GM21447 (cell line): ENCODE measurements around the gene MDGA2.
"Not testable (repeated sequence)": the region's sequence is repeated elsewhere in the genome, so short reads cannot be mapped to it uniquely, and the experiment has no call there.

ENCODE experiments used
- ATAC-seq: cut with Tn5 transposase; IDR thresholded peaks from one replicate; pipeline ENCODE4 v1.9.1; 2021; ENCODE audit not compliant: unreplicated experiment

Gene MDGA2

DNA sequence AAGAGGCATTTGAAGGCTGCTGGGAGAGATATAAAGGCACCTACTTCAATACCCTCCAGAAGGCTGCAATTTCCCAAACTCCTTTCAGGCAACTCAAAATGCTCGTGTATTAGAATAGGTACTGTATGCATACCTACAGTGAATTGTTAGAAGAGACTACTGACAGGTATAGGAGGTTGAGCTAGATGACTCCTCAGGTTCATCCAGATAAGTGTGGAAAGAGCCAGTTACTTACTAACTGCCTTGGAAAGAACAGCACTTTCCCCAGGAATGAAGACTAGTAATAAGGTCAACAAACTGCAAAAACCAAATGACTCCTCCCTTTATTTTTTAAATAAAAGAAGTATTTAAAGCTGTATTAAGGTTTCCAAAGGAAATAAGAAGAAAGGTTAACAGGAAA, 429.0 kb downstream of the MDGA2 start:
- no peak for ATAC-seq

DNA sequence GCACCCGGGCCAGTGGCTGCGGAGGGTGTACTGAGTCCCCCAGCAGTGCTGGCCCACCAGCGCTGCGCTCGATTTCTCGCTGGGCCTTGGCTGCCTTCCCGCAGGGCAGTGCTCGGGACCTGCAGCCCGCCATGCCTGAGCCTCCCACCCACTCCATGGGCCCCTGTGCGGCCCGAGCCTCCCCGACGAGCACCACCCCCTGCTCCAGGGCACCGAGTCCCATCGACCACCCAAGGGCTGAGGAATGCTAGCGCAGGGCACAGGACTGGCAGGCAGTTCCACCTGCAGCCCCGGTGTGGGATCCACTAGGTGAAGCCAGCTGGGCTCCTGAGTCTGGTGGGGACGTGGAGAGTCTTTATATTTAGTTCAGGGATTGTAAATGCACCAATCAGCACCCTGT, 432.8 kb downstream of the MDGA2 start:
- not testable (repeated sequence) for ATAC-seq

GRCh38 chr14:47240748-47241437, 434.5 kb downstream of the MDGA2 start:
- no peak for ATAC-seq

- ATAC-seq: no peak
Measured at GRCh38 chr14:47235619-47236018, 439.8 kb downstream of the MDGA2 start.

GRCh38 chr14:47226877-47227520, 448.4 kb downstream of the MDGA2 start:
- no peak for ATAC-seq

DNA sequence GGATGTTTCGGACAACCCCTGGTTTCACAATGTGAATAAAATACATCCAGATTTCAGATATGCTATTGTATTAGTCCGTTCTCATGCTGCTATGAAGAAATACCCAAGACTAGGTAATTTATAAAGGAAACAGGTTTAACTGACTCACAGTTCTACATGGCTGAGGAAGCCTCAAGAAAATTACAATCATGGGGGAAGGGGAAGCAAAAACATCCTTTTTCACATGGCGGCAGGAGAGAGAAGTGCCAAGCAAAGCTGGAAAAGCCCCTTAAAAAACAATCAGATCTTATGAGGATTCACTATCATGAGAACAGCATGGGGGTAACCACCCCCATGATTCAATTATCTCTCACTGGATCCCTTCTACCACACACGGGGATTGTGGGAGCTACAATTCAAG, 451.7 kb downstream of the MDGA2 start:
- no peak for ATAC-seq

DNA sequence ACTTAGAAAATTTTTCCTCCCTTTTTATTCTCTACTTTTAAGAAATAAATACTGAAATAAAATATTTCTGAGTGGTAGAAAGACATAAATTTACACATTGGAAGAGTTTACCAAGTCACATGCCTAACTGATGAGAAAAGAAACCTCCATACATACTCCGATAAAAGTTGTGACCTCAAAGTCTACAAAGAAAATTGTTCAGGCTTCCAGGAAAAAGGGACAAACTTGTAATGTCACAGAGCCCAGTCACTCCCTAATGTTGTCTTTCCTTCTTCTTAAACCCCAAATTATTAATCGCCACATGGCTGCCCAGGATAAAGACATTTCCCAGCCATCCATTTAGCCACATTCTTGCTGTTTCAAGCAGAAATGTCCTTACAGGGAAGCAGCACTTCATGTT, 455.3 kb downstream of the MDGA2 start:
- ATAC-seq: no peak

DNA sequence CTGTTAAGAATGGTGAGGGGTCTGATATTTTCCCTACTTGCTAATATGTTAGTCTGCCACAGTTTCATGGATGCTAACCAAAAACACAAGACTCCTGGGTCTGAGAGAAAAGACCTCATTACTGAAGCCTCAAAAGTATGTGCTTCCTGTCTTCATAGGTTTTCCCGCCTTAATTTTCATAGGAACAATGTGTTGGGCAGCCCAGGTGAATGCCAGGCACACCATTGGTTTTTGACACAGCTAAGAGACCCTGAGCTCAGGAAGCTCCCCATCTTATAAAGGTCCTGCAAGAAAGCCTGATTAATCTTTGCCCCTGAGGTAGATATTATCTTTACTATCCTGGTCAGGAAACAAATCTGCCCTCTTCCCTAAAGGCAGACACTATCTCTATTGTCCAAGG, 464.1 kb downstream of the MDGA2 start:
- no peak for ATAC-seq

DNA sequence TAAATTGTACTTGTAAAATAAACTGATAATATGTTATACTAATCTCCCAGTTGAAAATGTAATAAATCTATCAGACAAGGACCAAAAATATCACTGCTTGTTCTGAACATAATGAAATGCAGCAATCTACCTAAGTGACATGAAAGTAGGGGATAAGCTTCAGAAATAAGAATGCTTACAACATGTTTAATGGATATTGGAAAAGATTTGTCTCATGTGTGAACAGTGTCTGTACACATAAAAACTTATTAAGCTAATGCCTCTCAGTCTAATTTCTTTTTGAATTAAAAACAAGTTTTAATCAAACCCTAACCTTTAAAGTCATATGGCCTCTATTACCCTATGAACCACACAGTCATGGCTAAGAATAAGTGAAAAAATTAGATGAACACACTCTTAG, 465.3 kb downstream of the MDGA2 start:
- ATAC-seq: no peak

DNA sequence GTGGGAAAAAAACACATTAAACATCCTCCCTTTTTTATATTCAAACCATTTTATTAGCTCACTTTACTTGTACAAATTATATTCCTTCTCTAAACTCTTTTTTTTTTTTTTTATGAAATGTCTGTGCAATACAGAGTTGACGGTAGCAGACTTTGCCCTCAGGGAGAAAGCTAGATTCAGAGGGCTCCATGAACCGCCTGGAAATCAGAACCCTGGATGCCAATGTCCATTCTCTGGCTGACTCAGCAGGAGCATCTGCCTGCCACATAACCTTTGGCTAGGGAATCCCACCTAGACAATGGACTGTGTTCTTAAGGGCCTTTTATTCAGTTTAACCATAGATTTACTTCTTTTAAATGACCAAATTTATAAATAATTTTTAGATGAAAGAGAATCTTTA, 467.0 kb downstream of the MDGA2 start:
- ATAC-seq: no peak

- no peak for ATAC-seq
Measured at GRCh38 chr14:47207617-47208016, 467.8 kb downstream of the MDGA2 start.

- no peak for ATAC-seq
Measured at GRCh38 chr14:47200740-47201139, 474.7 kb downstream of the MDGA2 start.

GRCh38 chr14:47195582-47195981, 479.8 kb downstream of the MDGA2 start:
- ATAC-seq: no peak

DNA sequence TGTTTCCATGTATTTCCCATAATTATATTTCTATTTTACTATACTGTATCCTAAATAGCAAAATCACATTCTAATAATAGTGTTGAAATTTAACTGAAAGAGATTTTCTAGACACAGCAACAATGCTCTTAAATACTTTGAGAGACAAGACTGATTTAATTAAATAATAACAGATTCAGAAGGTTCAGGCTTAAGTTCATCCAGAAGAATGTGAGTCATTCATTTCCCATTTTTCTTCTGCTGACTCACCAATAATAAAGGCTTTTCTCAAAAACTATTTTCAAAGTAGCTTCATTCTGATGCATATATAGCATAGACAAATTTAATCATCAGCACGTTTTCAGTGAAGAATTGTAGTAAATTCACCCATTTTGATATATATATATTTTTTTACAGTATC, 481.4 kb downstream of the MDGA2 start:
- ATAC-seq: no peak

DNA sequence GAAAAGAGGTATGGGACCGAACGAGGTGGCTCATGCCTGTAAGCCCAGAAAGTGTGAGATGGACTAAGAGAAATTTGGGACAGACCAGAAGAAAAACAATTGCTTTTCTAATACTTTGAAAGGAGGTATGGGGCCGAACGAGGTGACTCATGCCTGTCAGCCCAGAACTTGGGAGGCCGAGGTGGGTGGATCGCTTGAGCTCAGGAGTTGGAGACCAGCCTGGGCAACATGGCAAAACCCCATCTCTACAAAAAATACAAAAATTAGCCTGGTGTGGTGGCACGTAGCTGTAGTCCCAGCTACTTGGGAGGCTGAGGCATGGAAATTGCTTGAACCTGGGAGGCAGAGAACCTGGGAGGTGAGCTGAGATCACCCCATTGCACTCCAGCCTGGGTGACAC, 483.2 kb downstream of the MDGA2 start:
- not testable (repeated sequence) for ATAC-seq

GRCh38 chr14:47191700-47192099, 483.7 kb downstream of the MDGA2 start:
- ATAC-seq: no peak

DNA sequence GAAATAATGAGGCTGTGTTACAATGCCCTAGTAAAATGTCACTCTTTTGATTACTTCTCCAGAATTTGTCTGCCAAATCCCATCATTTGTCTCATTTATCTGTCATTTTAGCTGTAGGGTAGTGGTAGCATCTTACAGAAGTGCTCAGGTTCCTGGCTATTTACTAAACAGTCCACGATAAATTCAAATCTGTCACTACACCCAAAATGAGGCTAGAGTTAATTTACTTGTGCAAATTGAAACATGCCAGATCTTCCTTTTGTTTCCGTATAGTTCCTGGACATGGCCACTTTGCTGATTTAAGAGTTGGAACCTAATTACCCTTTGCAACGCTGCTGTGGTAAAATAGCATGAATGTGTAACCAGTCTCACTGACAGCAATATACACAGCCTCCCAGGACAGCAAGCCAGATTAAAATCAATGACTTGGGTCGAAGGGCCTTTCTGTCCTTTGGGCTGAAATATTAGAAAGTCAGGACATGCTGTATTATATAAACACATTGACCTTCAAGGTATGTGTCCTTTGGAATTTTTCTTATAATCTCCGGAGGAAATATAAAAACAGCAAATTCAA, 485.4 kb downstream of the MDGA2 start:
- no peak for ATAC-seq

DNA sequence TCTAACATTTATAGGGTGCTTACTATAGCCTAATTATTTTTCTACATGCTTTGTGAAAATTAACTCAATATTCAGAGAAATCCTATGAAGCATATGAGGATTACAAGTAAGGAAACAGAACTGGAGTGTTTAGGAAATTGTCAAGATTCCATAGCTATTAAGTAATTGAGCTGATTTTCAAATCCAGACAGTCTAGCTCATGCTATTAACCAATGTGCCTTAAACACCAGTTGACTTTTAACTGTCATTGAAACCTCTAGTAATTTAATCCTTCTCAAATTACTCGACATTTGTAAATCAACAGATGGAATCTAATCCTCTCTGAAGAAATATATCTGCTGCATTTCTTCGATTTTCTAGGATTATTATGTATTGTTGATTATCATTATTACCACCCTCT, 488.9 kb downstream of the MDGA2 start:
- ATAC-seq: no peak

GRCh38 chr14:47179906-47180305, 495.5 kb downstream of the MDGA2 start:
- no peak for ATAC-seq

DNA sequence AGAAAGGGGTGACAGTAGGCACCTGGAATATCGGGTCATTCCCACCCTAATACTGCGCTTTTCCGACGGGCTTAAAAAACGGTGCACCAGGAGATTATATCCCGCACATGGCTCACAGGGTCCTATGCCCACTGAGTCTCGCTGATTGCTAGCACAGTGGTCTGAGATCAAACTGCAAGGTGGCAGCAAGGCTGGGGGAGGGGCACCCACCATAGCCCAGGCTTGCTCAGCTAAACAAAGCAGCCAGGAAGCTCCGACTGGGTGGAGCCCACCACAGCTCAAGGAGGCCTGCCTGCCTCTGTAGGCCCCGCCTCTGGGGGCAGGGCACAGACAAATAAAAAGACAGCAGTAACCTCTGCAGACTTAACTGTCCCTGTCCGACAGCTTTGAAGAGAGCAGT, 503.5 kb downstream of the MDGA2 start:
- ATAC-seq: not testable (repeated sequence)

DNA sequence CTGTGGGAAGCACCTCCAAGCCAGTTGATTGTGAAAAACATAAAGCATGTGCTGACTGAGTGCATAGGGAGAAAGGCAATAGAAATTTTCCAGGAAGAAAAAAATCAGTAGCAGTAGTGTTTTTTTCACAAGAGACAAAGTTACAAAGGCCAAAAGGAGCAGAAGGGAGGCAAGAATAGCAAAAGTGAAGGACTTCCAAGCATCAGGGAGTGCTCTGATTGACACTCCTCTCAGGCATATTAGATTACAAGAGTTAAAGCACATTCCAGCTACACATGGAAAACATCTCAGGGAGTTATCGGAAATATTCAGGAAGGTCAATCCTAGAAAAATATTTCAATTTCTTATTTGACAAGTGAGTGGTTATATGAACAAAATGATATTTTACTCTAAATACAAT, 508.0 kb downstream of the MDGA2 start:
- no peak for ATAC-seq

DNA sequence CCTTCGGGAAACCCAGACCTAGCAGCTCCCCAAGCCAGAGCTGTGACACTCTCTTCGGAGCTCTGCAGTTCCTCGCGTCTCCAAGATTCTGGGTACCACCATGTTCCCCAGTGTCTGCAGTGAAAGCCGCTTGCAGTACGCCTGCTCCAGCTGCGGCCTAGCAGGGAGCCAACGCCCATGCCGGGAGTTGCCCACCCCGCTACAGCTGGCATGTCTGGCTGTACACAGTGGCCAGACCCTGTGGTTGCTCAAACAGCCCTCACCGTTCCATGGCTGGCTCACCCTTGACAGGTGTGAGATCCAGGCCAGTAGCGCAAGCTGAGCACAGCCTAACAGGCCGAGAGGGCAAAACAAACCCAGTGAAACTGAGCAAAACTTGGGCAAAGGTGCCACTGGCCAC, 520.0 kb downstream of the MDGA2 start:
- ATAC-seq: no peak
